Right atrium auricular region (tissue), 2 donors: ENCODE results near the gene ADGRD1. TPM values are rescaled to one million over a fixed set of nuclear protein-coding genes. Genes with fewer than 3 reads are reported as not detected.

Experiments used
- DNase-seq: peaks from one replicate; pipeline ENCODE4 v3.0.0-alpha.2; 2019; ENCODE audit warnings: low spot score
- H3K27ac ChIP-seq, 2 donors: fragments of 200-600 bp; sonication (generic); 1 replicate in 1 of 2; 2 replicates in 1 of 2; pipeline ENCODE4 v1.5.1; 2016 to 2019
- H3K27me3 ChIP-seq, 2 donors: fragments of 200-600 bp; sonication (generic); one replicate each; pipeline versions ENCODE4 v1.5.1 to v1.6.0; 2017 to 2019
- H3K36me3 ChIP-seq: fragments of 200-600 bp; sonication (generic); one replicate; pipeline ENCODE4 v1.5.1; 2016
- H3K4me1 ChIP-seq, 2 donors: fragments of 200-600 bp; sonication (generic); one replicate each; pipeline versions ENCODE4 v1.5.1 to v1.6.0; 2017 to 2019
- H3K4me3 ChIP-seq, 2 donors: fragments of 200-600 bp; sonication (generic); 1 replicate in 1 of 2; 2 replicates in 1 of 2; pipeline ENCODE4 v1.5.1; 2017 to 2019; ENCODE audit warnings: mild to moderate bottlenecking in 1 of 2, moderate library complexity in 1 of 2
- H3K9me3 ChIP-seq, 2 donors: fragments of 200-600 bp; sonication (generic); one replicate each; pipeline ENCODE4 v1.5.1; 2019
- CTCF ChIP-seq, 2 donors: fragments of 200-600 bp; sonication (generic); IDR thresholded peaks; one replicate each; pipeline ENCODE4 v1.5.1; 2019; ENCODE audit warnings: antibody characterized with exemption in 2 of 2
- total RNA-seq, 2 donors: library from RNA; depleted of rRNA; stranded (reverse); fragments of >200 nt; gene quantifications; one replicate each; pipeline ENCODE4 v1.1.0, GENCODE V29; 2016

ADGRD1 gene
- total RNA-seq, 2 donors from 2014 or later, result 120 to 168 TPM

- Histone ChIP-seq H3K4me1 (peaks cover 0 to 63% of the 10 kb centered on the region in 2 donors), H3K4me3 (peak overlapping the region in 1 of 2 donors; percentile 0), H3K9me3 (no peaks in the 10 kb centered on the region), H3K27ac (peak overlapping the region; percentile 80 to 90), H3K27me3 (no peaks in the 10 kb centered on the region), H3K36me3 (peaks cover 37% of the 10 kb centered on the region)
- no peak for TF ChIP-seq CTCF (IDR thresholded peaks at IDR 0.05)
- DNase-seq, result no peak
Observed at GRCh38 chr12:130960058-130960457, 6.4 kb downstream of the ADGRD1 start.

DNA sequence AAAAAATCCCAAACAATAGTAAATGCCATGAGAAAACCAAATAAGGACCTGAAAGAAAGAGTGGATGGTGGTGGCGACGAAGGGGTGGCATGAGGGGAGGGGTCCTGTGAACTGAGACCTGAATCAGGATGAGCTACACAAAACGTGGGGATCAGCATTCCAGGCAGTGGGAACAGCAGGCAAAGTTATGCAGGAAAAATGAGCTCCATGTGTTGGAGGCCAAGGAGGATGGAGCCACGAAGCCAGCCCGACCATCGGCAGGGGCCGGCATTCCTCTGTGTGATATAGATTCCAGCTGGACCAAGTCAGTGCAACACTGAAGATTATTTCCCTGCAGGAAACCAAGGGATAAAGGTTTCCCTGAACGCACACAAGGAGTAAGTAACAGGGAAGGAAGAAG, 7.1 kb downstream of the ADGRD1 start:
- Histone ChIP-seq H3K4me1 (peaks cover 0 to 63% of the 10 kb centered on the region in 2 donors), H3K4me3 (no peak overlapping the region), H3K27me3 (no peaks in the 10 kb centered on the region), H3K9me3 (no peaks in the 10 kb centered on the region), H3K27ac (peak overlapping the region; percentile 80 to 90), H3K36me3 (peaks cover 35% of the 10 kb centered on the region)
- DNase-seq, result no peak
- no peak for TF ChIP-seq CTCF (IDR thresholded peaks at IDR 0.05)

- Histone ChIP-seq H3K27me3 (no peaks in the 10 kb centered on the region), H3K4me3 (no peak overlapping the region), H3K36me3 (peaks cover 30% of the 10 kb centered on the region), H3K27ac (peak overlapping the region; percentile 80 to 90), H3K4me1 (peaks cover 0 to 52% of the 10 kb centered on the region in 2 donors), H3K9me3 (no peaks in the 10 kb centered on the region)
- no peak for TF ChIP-seq CTCF (IDR thresholded peaks at IDR 0.05)
- peak; percentile 77 for DNase-seq
Observed at GRCh38 chr12:130961921-130962451, 8.3 kb downstream of the ADGRD1 start.

- peaks cover 0 to 46% of the 10 kb centered on the region in 2 donors for H3K4me1 ChIP-seq
- H3K27ac ChIP-seq, result peak overlapping the region in 1 of 2 donors; percentile 29
- H3K36me3 ChIP-seq, result peaks cover 34% of the 10 kb centered on the region
- DNase-seq, result no peak
- H3K9me3 ChIP-seq, result no peaks in the 10 kb centered on the region
- TF ChIP-seq CTCF (IDR thresholded peaks at IDR 0.05), result no peak
- H3K27me3 ChIP-seq, result no peaks in the 10 kb centered on the region
- H3K4me3 ChIP-seq, result no peak overlapping the region
Observed at GRCh38 chr12:130965214-130965613, 11.5 kb downstream of the ADGRD1 start.

DNA sequence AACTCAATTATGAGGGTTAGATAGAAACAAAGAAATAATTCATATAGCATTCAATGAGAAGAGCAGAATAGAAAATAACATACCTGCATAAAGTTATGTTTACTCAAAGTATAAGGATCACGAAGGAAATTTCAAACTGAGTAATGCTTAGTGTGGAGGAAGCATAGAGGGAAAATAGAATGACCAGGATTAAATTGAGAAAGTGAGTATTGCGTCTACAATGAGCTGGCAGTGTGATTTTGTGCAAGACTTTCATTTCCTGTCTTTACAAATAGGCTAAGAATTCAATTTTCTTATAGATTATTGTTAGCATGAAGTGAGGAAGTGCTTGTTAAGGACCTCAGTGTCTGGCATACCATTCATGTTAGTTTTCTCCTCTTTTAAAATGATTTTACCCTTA, 12.0 kb downstream of the ADGRD1 start:
- H3K27ac ChIP-seq, result peak overlapping the region in 1 of 2 donors; percentile 29
- no peak overlapping the region for H3K4me3 ChIP-seq
- no peaks in the 10 kb centered on the region for H3K27me3 ChIP-seq
- H3K36me3 ChIP-seq, result peaks cover 38% of the 10 kb centered on the region
- no peak for DNase-seq
- H3K9me3 ChIP-seq, result no peaks in the 10 kb centered on the region
- TF ChIP-seq CTCF (IDR thresholded peaks at IDR 0.05), result no peak
- peaks cover 0 to 41% of the 10 kb centered on the region in 2 donors for H3K4me1 ChIP-seq
